Osteoblast (primary cell): ENCODE data around the gene GPR37L1. TPM values are rescaled to one million over a fixed set of nuclear protein-coding genes. Genes with fewer than 3 reads are reported as not detected.

Experiments used
- DNase-seq: peaks from one replicate; pipeline ENCODE4 v3.0.0; 2011; ENCODE audit warnings: low spot score, mixed read lengths; ENCODE audit not compliant: insufficient read length; ENCODE audit errors: missing footprints
- H2AFZ ChIP-seq: 2 replicates; pipeline ENCODE4 v1.6.0; 2011; ENCODE audit warnings: mild to moderate bottlenecking, low read length
- H3K27ac ChIP-seq: 2 replicates; pipeline ENCODE4 v1.5.1; 2011; ENCODE audit warnings: mild to moderate bottlenecking, low read depth, low read length, moderate library complexity
- H3K27me3 ChIP-seq: 2 replicates; pipeline ENCODE4 v1.6.0; 2012; ENCODE audit warnings: mild to moderate bottlenecking, control low read depth, inconsistent platforms, low read length, moderate library complexity; ENCODE audit not compliant: insufficient read depth
- H3K36me3 ChIP-seq: 2 replicates; pipeline ENCODE4 v1.5.1; 2011; ENCODE audit warnings: mild to moderate bottlenecking, low read length, control low read depth, moderate library complexity; ENCODE audit not compliant: insufficient read depth
- H3K4me1 ChIP-seq: 2 replicates; pipeline ENCODE4 v1.5.1; 2011; ENCODE audit warnings: mild to moderate bottlenecking, low read length, control low read depth, moderate library complexity; ENCODE audit not compliant: insufficient read depth
- H3K4me2 ChIP-seq: 2 replicates; pipeline ENCODE4 v1.6.0; 2011; ENCODE audit warnings: mild to moderate bottlenecking, low read length; ENCODE audit not compliant: insufficient read depth
- H3K4me3 ChIP-seq: fragments of 200-600 bp; sonication (generic); 3 replicates; pipeline ENCODE4 v1.5.1; 2012; ENCODE audit warnings: mild to moderate bottlenecking, low read length, inconsistent platforms; ENCODE audit not compliant: insufficient read depth
- H3K79me2 ChIP-seq: 2 replicates; pipeline ENCODE4 v1.6.0; 2012; ENCODE audit warnings: mild to moderate bottlenecking, low read length, control low read depth, inconsistent platforms; ENCODE audit not compliant: insufficient read depth
- H3K9me3 ChIP-seq: 2 replicates; pipeline ENCODE4 v1.5.1; 2011; ENCODE audit warnings: low read depth, low read length, control low read depth
- H4K20me1 ChIP-seq: 2 replicates; pipeline ENCODE4 v1.6.0; 2012; ENCODE audit warnings: mild to moderate bottlenecking, low read length, control low read depth; ENCODE audit not compliant: insufficient read depth
- total RNA-seq: library from RNA; depleted of rRNA; stranded (reverse); fragments of >200 nt; gene quantifications from 2 replicates; pipeline ENCODE4 v1.2.3, GENCODE V29; 2012
- TF ChIP-seq, protein P1 (sequence below): IDR thresholded peaks from 2 replicates; pipeline ENCODE4 v1.5.1; 2011; ENCODE audit warnings: mild to moderate bottlenecking, low read depth, low read length, moderate library complexity; ENCODE audit errors: extremely low read depth

Gene GPR37L1
- total RNA-seq, 1 donor = not detected

DNA sequence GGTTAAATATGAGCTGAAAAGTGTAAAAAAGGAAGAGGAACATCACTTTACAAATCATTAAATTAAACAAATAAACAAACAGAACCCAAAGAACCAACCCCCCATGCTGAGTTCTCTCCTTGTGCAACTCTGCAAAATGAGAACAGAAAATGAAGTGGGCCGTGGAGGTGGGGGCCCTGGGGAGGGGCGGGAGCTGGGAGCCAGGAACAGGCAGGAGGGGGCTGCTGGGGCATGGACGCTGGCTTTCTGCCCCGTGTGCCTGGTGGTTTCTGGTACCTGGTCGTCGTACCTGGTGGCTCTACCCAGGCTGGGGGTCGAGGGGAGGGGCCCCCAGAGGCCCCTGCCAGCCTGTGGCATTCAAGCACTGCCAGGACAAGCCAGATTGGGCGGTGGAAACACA, 10.8 kb downstream of the GPR37L1 start:
- DNase-seq = no peak
- TF ChIP-seq, protein P1, sequence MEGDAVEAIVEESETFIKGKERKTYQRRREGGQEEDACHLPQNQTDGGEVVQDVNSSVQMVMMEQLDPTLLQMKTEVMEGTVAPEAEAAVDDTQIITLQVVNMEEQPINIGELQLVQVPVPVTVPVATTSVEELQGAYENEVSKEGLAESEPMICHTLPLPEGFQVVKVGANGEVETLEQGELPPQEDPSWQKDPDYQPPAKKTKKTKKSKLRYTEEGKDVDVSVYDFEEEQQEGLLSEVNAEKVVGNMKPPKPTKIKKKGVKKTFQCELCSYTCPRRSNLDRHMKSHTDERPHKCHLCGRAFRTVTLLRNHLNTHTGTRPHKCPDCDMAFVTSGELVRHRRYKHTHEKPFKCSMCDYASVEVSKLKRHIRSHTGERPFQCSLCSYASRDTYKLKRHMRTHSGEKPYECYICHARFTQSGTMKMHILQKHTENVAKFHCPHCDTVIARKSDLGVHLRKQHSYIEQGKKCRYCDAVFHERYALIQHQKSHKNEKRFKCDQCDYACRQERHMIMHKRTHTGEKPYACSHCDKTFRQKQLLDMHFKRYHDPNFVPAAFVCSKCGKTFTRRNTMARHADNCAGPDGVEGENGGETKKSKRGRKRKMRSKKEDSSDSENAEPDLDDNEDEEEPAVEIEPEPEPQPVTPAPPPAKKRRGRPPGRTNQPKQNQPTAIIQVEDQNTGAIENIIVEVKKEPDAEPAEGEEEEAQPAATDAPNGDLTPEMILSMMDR = no peak
- Histone ChIP-seq H3K9me3 (no peaks in the 10 kb centered on the region), H2AFZ (no peak overlapping the region), H4K20me1 (peaks cover 26% of the 10 kb centered on the region), H3K36me3 (peaks cover 42% of the 10 kb centered on the region), H3K27me3 (no peaks in the 10 kb centered on the region), H3K79me2 (peaks cover 10% of the 10 kb centered on the region), H3K4me1 (no peaks in the 10 kb centered on the region), H3K4me2 (no peak overlapping the region), H3K4me3 (no peak overlapping the region), H3K27ac (no peak overlapping the region)

DNA sequence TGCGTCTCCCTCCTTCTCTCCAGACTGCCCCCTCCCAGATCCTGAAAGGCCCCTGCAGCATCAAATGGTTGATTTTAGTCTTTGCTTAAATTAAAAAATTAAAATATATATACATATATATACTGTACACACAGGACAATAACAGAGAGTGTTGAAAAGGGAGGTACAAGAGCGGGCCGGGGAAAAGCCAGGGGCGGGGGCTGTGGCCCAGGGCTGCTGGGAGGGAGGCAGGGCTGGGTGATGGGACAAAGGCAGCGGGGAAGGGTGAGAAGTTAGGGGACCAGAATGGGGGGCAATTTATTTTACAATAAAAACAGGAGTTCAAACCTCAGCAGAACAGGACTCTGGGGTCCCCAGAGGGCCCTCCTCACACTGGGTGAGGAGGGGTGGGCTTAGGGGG, 11.3 kb downstream of the GPR37L1 start:
- TF ChIP-seq, protein P1 = no peak
- H3K4me2 ChIP-seq = no peak overlapping the region
- no peak overlapping the region for H3K4me3 ChIP-seq
- DNase-seq = no peak
- no peak overlapping the region for H3K27ac ChIP-seq
- no peaks in the 10 kb centered on the region for H3K27me3 ChIP-seq
- peaks cover 15% of the 10 kb centered on the region for H3K79me2 ChIP-seq
- no peaks in the 10 kb centered on the region for H3K9me3 ChIP-seq
- peaks cover 31% of the 10 kb centered on the region for H4K20me1 ChIP-seq
- H3K4me1 ChIP-seq = no peaks in the 10 kb centered on the region
- H2AFZ ChIP-seq = no peak overlapping the region
- H3K36me3 ChIP-seq = peaks cover 44% of the 10 kb centered on the region

DNA sequence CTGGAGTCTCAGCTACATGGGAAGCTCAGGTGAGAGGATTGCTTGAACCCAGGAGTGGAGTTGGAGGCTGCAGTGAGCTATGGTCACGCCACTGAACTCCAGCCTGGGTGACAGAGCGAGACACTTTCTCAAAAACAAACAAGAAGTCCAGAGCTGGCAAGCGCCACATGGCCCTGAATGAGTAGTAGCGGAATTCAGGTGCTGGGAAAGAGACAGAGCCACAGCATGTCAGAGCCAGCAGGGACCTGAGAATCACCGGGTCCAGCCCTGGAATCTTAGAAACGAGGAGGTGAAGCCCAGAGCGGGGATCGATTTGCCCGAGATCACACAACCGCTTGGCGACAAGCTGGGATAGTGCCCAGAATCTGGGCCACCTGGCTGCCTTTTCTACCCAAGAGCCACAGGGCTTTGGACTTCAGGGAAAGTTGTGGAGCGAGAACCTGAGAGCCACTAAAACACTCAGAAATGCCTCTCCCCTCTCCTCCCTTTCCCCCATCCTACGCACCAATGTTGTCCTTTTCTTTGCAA, 12.0 kb downstream of the GPR37L1 start:
- peaks cover 18% of the 10 kb centered on the region for H3K79me2 ChIP-seq
- no peaks in the 10 kb centered on the region for H3K9me3 ChIP-seq
- H2AFZ ChIP-seq = no peak overlapping the region
- no peak overlapping the region for H3K4me2 ChIP-seq
- no peak overlapping the region for H3K27ac ChIP-seq
- no peak overlapping the region for H3K4me3 ChIP-seq
- peaks cover 45% of the 10 kb centered on the region for H3K36me3 ChIP-seq
- H4K20me1 ChIP-seq = peaks cover 32% of the 10 kb centered on the region
- no peaks in the 10 kb centered on the region for H3K27me3 ChIP-seq
- no peaks in the 10 kb centered on the region for H3K4me1 ChIP-seq
- no peak for DNase-seq
- TF ChIP-seq, protein P1 = no peak

DNA sequence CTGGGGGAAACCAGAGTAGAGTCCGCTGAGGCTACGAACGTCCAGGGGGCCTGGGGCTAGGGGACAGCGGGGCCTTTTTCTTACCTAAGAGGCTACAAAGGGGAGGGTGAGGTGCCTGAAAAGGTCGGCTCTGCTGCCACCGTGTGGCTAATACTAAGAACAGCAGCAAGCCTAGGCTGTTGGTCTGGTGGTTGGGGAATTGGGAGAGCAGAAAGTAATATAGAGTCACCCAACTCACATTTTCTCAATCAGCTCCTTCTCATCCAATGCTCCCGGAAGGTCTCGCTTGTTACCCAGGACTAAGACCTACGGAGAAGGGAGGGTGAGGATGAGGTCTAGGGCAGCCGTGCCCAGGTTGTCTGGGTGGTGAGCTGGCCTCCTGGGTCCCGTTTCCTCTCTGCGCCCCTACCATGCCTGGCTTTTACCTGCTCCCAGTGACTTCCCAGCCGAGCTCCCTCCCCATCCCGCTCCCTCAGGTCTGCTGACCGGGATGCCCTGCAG, 12.6 kb downstream of the GPR37L1 start:
- H2AFZ ChIP-seq = no peak overlapping the region
- H3K4me1 ChIP-seq = no peaks in the 10 kb centered on the region
- H3K4me3 ChIP-seq = no peak overlapping the region
- H3K9me3 ChIP-seq = no peaks in the 10 kb centered on the region
- no peak overlapping the region for H3K4me2 ChIP-seq
- H3K27ac ChIP-seq = no peak overlapping the region
- H3K79me2 ChIP-seq = peaks cover 22% of the 10 kb centered on the region
- peaks cover 45% of the 10 kb centered on the region for H3K36me3 ChIP-seq
- H4K20me1 ChIP-seq = peaks cover 32% of the 10 kb centered on the region
- TF ChIP-seq, protein P1 = peak; percentile 84
- peak; percentile 98 for DNase-seq
- no peaks in the 10 kb centered on the region for H3K27me3 ChIP-seq
